ENCODE measurements around the gene BMPR2. TPM values are rescaled to one million over a fixed set of nuclear protein-coding genes. Genes with fewer than 3 reads are reported as not detected.

The BMPR2 gene
- polyA plus RNA-seq, 1 donor (not counting 4 experiments of a cell fraction or from before 2014, with no cell fraction given) = 31.9 TPM

- no peak overlapping the region for H3K4me3 ChIP-seq (ENCODE audit: control insufficient read depth in 2 of 3, extremely low read depth in 1 of 3, insufficient read depth in 2 of 3, low read depth in 1 of 3, low read length in 3 of 3)
- no peaks in the 10 kb centered on the region for H3K79me2 ChIP-seq (ENCODE audit: control insufficient read depth, insufficient read depth, low read length)
- peaks cover 0 to 2% of the 10 kb centered on the region in 2 experiments for H3K36me3 ChIP-seq (ENCODE audit: control insufficient read depth in 2 of 2, extremely low read depth in 1 of 2, insufficient read depth in 2 of 2, low read length in 2 of 2)
- no peaks in the 10 kb centered on the region for H3K4me1 ChIP-seq (ENCODE audit: control insufficient read depth, extremely low read depth, insufficient read depth, low read length)
- DNase-seq (ENCODE audit: low read depth, low spot score) (no peak), FAIRE-seq (no peak)
- TF ChIP-seq CTCF (optimal IDR thresholded peaks at IDR 0.05 in 1 of 3, IDR thresholded peaks at IDR 0.05 in 1 of 3, conservative IDR thresholded peaks at IDR 0.05 in 1 of 3; ENCODE audit: extremely low read depth in 1 of 3, insufficient read depth in 2 of 3, low read length in 3 of 3) = no peak
- no peak for TF ChIP-seq EZH2 (IDR thresholded peaks at IDR 0.05; ENCODE audit: low read length)
- H3K4me2 ChIP-seq (ENCODE audit: control insufficient read depth, extremely low read depth, insufficient read depth, low read depth, low read length) = no peak overlapping the region
- no peaks in the 10 kb centered on the region for H3K9me3 ChIP-seq (ENCODE audit: control insufficient read depth, low read depth, low read length)
- dilution Hi-C loops (cut with MboI; ENCODE audit: extremely low pct_ligation_motif_present, low sequenced_read_pairs) = no loop called here
- H2AFZ ChIP-seq (ENCODE audit: control insufficient read depth, low read length) = no peak overlapping the region
- H3K27me3 ChIP-seq (ENCODE audit: control insufficient read depth, extremely low read depth, insufficient read depth, low read length) = no peaks in the 10 kb centered on the region
- no peak overlapping the region for H3K27ac ChIP-seq (ENCODE audit: control insufficient read depth, insufficient read depth, low read length)
- H3K9ac ChIP-seq (ENCODE audit: control insufficient read depth, extremely low read depth, insufficient read depth, low read length) = no peak overlapping the region
- H4K20me1 ChIP-seq (ENCODE audit: control insufficient read depth, extremely low read depth, insufficient read depth, low read length) = no peaks in the 10 kb centered on the region
- no peaks in the 10 kb centered on the region for H3K9me1 ChIP-seq (ENCODE audit: control insufficient read depth, extremely low read depth, insufficient read depth, low read length)
These were observed 103.5 kb downstream of the BMPR2 start for GRCh38 chr2:202479610-202480009.

- no peak overlapping the region for H3K27ac ChIP-seq (ENCODE audit: control insufficient read depth, insufficient read depth, low read length)
- H3K27me3 ChIP-seq (ENCODE audit: control insufficient read depth, extremely low read depth, insufficient read depth, low read length) = no peaks in the 10 kb centered on the region
- FAIRE-seq = no peak
- TF ChIP-seq EZH2 (IDR thresholded peaks at IDR 0.05; ENCODE audit: low read length) (no peak), CTCF (optimal IDR thresholded peaks at IDR 0.05 in 1 of 3, IDR thresholded peaks at IDR 0.05 in 1 of 3, conservative IDR thresholded peaks at IDR 0.05 in 1 of 3; ENCODE audit: extremely low read depth in 1 of 3, insufficient read depth in 2 of 3, low read length in 3 of 3) (no peak)
- H3K4me1 ChIP-seq (ENCODE audit: control insufficient read depth, extremely low read depth, insufficient read depth, low read length) = no peaks in the 10 kb centered on the region
- H4K20me1 ChIP-seq (ENCODE audit: control insufficient read depth, extremely low read depth, insufficient read depth, low read length) = no peaks in the 10 kb centered on the region
- no peaks in the 10 kb centered on the region for H3K79me2 ChIP-seq (ENCODE audit: control insufficient read depth, insufficient read depth, low read length)
- DNase-seq (ENCODE audit: low read depth, low spot score) = no peak
- H3K4me3 ChIP-seq (ENCODE audit: control insufficient read depth in 2 of 3, extremely low read depth in 1 of 3, insufficient read depth in 2 of 3, low read depth in 1 of 3, low read length in 3 of 3) = no peak overlapping the region
- H3K9me1 ChIP-seq (ENCODE audit: control insufficient read depth, extremely low read depth, insufficient read depth, low read length) = no peaks in the 10 kb centered on the region
- no peak overlapping the region for H3K9ac ChIP-seq (ENCODE audit: control insufficient read depth, extremely low read depth, insufficient read depth, low read length)
- dilution Hi-C loops (cut with MboI; ENCODE audit: extremely low pct_ligation_motif_present, low sequenced_read_pairs) = no loop called here
- H3K36me3 ChIP-seq (ENCODE audit: control insufficient read depth in 2 of 2, extremely low read depth in 1 of 2, insufficient read depth in 2 of 2, low read length in 2 of 2) = peaks cover 0 to 4% of the 10 kb centered on the region in 2 experiments
- H3K9me3 ChIP-seq (ENCODE audit: control insufficient read depth, low read depth, low read length) = no peaks in the 10 kb centered on the region
- no peak overlapping the region for H2AFZ ChIP-seq (ENCODE audit: control insufficient read depth, low read length)
- H3K4me2 ChIP-seq (ENCODE audit: control insufficient read depth, extremely low read depth, insufficient read depth, low read depth, low read length) = no peak overlapping the region
These were observed 110.2 kb downstream of the BMPR2 start for GRCh38 chr2:202486351-202486750.

All from keratinocyte (primary cell).